ENCODE measurements around the gene FLYWCH1.

GRCh38 chr16:2955779-2956578 is 44.2 kb downstream of the FLYWCH1 start:
- TF ChIP-seq POLR2A (IDR thresholded peaks at IDR 0.05; ENCODE audit: low read depth, low read length) = no peak
- no peak for TF ChIP-seq CTCF (IDR thresholded peaks at IDR 0.05; ENCODE audit: extremely low read depth in 1 of 2, insufficient read depth in 1 of 2, low read depth in 1 of 2, low read length in 2 of 2)
- no peak for TF ChIP-seq EZH2 (IDR thresholded peaks at IDR 0.05; ENCODE audit: borderline replicate concordance, low read depth, low read length, severe bottlenecking)
- no peak for TF ChIP-seq JUN (IDR thresholded peaks at IDR 0.05; ENCODE audit: borderline replicate concordance, insufficient read depth, insufficient read length, low read depth)
- TF ChIP-seq POLR2AphosphoS5 (IDR thresholded peaks at IDR 0.05; ENCODE audit: insufficient read depth, low read depth, low read length) = no peak
- no peak for TF ChIP-seq MAX (IDR thresholded peaks at IDR 0.05; ENCODE audit: insufficient read depth, insufficient read length)
- TF ChIP-seq MYC (IDR thresholded peaks at IDR 0.05; ENCODE audit: low read depth, low read length) = no peak

Measured in endothelial cell of umbilical vein (primary cell).